ENCODE measurements around the gene OR6A2. TPM values are rescaled to one million over a fixed set of nuclear protein-coding genes. Genes with fewer than 3 reads are reported as not detected.

The OR6A2 gene
- total and polyA plus RNA-seq, 9 of the 15 experiments (the other 6 are each of a cell fraction or from before 2014, with no cell fraction given): 0.04 to 0.69 (median 0.35) TPM; not detected in 2

- TF ChIP-seq ZBTB40 (IDR thresholded peaks at IDR 0.05) (peak; percentile 22; the same call in 1 of the 2 replicates), ZBTB40 (CRISPR knock-in tag; IDR thresholded peaks at IDR 0.05) (no peak), NONO (IDR thresholded peaks at IDR 0.05; ENCODE audit: low read depth in 2 of 2, low read length in 1 of 2) (no peak), THRB (CRISPR knock-in tag; conservative IDR thresholded peaks at IDR 0.05) (peak; percentile 73; the same call in 1 of the 2 replicates), GTF2F1 (IDR thresholded peaks at IDR 0.05; ENCODE audit: low read depth, low read length) (no peak), KLF10 (CRISPR knock-in tag; IDR thresholded peaks at IDR 0.05) (no peak), ZNF263 (CRISPR knock-in tag; IDR thresholded peaks at IDR 0.05; ENCODE audit: borderline replicate concordance) (no peak), ILK (tag; IDR thresholded peaks at IDR 0.05; ENCODE audit: borderline replicate concordance, low read depth) (no peak; the same call in 1 of the 2 replicates), NR2C2 (CRISPR knock-in tag; IDR thresholded peaks at IDR 0.05) (no peak), NR2C2 (tag; IDR thresholded peaks at IDR 0.05) (no peak; the same call in none of the 2 replicates), SNRNP70 (optimal IDR thresholded peaks at IDR 0.05; ENCODE audit: low read depth, low read length) (no peak), ZNF316 (IDR thresholded peaks at IDR 0.05) (peak; percentile 69), RNF2 (IDR thresholded peaks at IDR 0.05) (no peak), DPF2 (IDR thresholded peaks at IDR 0.05) (no peak)
- TF ChIP-seq, protein P1, sequence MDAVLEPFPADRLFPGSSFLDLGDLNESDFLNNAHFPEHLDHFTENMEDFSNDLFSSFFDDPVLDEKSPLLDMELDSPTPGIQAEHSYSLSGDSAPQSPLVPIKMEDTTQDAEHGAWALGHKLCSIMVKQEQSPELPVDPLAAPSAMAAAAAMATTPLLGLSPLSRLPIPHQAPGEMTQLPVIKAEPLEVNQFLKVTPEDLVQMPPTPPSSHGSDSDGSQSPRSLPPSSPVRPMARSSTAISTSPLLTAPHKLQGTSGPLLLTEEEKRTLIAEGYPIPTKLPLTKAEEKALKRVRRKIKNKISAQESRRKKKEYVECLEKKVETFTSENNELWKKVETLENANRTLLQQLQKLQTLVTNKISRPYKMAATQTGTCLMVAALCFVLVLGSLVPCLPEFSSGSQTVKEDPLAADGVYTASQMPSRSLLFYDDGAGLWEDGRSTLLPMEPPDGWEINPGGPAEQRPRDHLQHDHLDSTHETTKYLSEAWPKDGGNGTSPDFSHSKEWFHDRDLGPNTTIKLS (IDR thresholded peaks at IDR 0.05; ENCODE audit: borderline replicate concordance, low read depth): no peak
- TF ChIP-seq, protein P2, sequence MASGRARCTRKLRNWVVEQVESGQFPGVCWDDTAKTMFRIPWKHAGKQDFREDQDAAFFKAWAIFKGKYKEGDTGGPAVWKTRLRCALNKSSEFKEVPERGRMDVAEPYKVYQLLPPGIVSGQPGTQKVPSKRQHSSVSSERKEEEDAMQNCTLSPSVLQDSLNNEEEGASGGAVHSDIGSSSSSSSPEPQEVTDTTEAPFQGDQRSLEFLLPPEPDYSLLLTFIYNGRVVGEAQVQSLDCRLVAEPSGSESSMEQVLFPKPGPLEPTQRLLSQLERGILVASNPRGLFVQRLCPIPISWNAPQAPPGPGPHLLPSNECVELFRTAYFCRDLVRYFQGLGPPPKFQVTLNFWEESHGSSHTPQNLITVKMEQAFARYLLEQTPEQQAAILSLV (tag; IDR thresholded peaks at IDR 0.05): 0 out of 2 replicates have a peak, but pooled peaks have one; percentile 47
Observed at GRCh38 chr11:6745018-6745417, 54.5 kb downstream of the OR6A2 start (continued).
